ENCODE measurements around the gene CLCA1. TPM values are rescaled to one million over a fixed set of nuclear protein-coding genes. Genes with fewer than 3 reads are reported as not detected.

The CLCA1 gene
- total RNA-seq, 4 donors from 2014 or later, result not detected

DNA sequence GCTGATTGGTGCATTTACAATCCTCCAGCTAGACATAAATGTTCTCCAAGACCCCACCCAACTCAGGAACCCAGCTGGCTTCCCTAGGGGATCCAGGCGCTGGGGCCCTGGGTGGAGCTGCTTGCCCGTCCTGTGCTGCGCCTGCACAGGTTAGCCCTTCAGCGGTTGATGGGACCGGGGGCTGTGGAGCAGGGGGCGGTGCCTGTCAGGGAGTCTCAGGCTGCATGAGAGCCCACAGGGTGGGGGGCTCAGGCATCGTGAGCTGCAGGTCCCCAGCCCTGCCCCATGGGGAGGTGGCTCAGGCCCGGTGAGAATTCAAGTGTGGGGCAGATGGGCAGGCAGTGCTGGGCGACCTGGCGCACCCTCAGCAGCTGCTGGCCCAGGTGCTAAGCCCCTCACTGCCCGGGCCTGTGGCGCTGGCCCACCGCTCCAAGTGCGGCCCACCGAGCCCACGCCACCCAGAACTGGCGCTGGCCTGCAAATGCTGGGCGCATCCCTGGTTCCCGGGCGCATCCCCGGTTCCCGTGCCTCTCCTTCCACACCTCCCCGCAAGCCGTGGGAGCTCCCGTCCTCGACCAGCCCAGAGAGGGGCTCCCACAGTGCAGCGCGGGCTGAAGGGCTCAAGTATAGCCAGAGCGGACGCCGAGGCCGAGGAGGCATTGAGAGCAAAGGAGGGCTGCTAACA lies 55.1 kb downstream of the CLCA1 start:
- no peak for DNase-seq
- Histone ChIP-seq H3K36me3 (no peaks in the 10 kb centered on the region), H3K9me3 (no peaks in the 10 kb centered on the region), H3K4me3 (no peak overlapping the region), H3K4me1 (peaks cover 0 to 31% (median 0%) of the 10 kb centered on the region in 3 donors), H3K27ac (no peak overlapping the region), H3K27me3 (no peaks in the 10 kb centered on the region)
- TF ChIP-seq, protein P1, sequence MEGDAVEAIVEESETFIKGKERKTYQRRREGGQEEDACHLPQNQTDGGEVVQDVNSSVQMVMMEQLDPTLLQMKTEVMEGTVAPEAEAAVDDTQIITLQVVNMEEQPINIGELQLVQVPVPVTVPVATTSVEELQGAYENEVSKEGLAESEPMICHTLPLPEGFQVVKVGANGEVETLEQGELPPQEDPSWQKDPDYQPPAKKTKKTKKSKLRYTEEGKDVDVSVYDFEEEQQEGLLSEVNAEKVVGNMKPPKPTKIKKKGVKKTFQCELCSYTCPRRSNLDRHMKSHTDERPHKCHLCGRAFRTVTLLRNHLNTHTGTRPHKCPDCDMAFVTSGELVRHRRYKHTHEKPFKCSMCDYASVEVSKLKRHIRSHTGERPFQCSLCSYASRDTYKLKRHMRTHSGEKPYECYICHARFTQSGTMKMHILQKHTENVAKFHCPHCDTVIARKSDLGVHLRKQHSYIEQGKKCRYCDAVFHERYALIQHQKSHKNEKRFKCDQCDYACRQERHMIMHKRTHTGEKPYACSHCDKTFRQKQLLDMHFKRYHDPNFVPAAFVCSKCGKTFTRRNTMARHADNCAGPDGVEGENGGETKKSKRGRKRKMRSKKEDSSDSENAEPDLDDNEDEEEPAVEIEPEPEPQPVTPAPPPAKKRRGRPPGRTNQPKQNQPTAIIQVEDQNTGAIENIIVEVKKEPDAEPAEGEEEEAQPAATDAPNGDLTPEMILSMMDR (IDR thresholded peaks at IDR 0.05), result no peak
- TF ChIP-seq POLR2A (IDR thresholded peaks at IDR 0.05), result no peak
- intact Hi-C loops (cut with DNase I), result no loop called here
- WGBS, 2 donors, result 92 to 93% methylated on average over 5 to 19 of the region's 32 CpGs

DNA sequence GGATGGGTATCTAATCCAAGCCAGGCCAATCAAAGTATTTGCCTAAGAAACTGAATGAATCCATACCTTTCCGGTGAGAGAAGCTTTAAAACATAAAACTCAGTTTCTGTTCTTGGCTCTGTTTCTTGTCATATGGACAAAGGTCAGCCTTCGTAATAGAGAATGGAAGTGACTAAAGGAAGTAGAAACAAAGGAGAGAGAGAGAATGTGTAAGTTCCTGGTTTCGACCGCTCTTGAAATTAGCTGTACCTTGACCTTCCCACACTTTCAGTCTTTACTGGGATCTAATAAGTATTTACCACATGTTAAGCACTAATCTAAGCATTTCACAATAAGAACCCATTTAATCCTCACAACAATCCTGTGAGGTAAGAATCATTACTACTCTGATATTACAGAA lies 58.6 kb downstream of the CLCA1 start:
- no peaks in the 10 kb centered on the region for H3K36me3 ChIP-seq
- no peak overlapping the region for H3K4me3 ChIP-seq
- peaks cover 0 to 42% (median 0%) of the 10 kb centered on the region in 3 donors for H3K4me1 ChIP-seq
- DNase-seq, result no peak
- no peak for TF ChIP-seq POLR2A (IDR thresholded peaks at IDR 0.05)
- TF ChIP-seq, protein P1 (IDR thresholded peaks at IDR 0.05), result no peak
- H3K9me3 ChIP-seq, result no peaks in the 10 kb centered on the region
- WGBS, 2 donors, result 55 to 60% methylated on average over 4 of the region's 4 CpGs
- H3K27me3 ChIP-seq, result no peaks in the 10 kb centered on the region
- H3K27ac ChIP-seq, result peak overlapping the region; percentile 34 to 80 (median 67)
- intact Hi-C loops (cut with DNase I), result no loop called here

- peak overlapping the region in 3 of 4 donors; percentile 15 to 63 (median 43) for H3K27ac ChIP-seq
- peaks cover 0 to 42% (median 0%) of the 10 kb centered on the region in 3 donors for H3K4me1 ChIP-seq
- no peaks in the 10 kb centered on the region for H3K36me3 ChIP-seq
- WGBS, 2 donors, result 31 to 52% methylated on average over 3 of the region's 3 CpGs
- no peaks in the 10 kb centered on the region for H3K27me3 ChIP-seq
- DNase-seq, result no peak
- intact Hi-C loops (cut with DNase I), result no loop called here
- H3K4me3 ChIP-seq, result no peak overlapping the region
- H3K9me3 ChIP-seq, result no peaks in the 10 kb centered on the region
- TF ChIP-seq, protein P1 (IDR thresholded peaks at IDR 0.05), result no peak
- no peak for TF ChIP-seq POLR2A (IDR thresholded peaks at IDR 0.05)
Observed at GRCh38 chr1:86530211-86530845, 61.6 kb downstream of the CLCA1 start.

DNA sequence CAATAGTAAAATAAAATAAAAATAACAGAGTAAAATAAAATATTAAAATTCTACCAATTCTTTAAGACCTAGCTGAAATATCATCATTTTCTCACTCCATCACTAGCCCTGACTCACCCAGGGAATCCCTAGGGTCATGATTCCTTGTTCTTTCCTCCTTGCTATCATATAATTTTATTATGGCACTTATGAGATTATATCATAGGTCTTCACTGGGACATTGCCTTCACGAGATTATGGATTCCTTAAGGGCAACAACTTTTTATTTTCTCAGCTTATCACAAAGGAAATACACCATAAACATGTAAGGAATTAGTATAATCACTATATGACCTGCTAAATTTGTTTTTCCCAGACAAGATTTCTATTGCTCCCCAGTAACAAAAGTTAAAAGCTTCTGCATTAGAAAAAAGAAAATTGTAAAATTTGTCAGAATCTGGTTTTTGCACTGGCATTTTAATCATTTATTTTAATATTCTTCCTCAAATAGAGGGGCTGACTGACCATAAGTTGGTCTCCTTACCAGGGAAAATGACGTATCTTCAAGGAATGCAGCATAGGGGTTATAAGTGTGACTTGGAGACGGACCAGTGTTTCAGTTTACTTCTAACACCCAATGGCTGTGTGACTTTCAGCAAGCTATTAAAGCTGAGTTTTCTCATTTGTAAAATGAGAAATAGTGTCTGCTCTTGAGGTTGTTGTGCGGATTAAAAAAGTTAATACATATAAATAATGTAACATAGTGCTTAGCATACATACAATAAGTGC lies 69.4 kb downstream of the CLCA1 start:
- H3K27me3 ChIP-seq, result no peaks in the 10 kb centered on the region
- DNase-seq, result no peak
- intact Hi-C loops (cut with DNase I), result no loop called here
- no peak overlapping the region for H3K27ac ChIP-seq
- 66 to 75% methylated on average over 4 of the region's 4 CpGs for WGBS, 2 donors
- no peak overlapping the region for H3K4me3 ChIP-seq
- H3K9me3 ChIP-seq, result no peaks in the 10 kb centered on the region
- H3K36me3 ChIP-seq, result no peaks in the 10 kb centered on the region
- peaks cover 0 to 20% (median 9%) of the 10 kb centered on the region in 3 donors for H3K4me1 ChIP-seq
- TF ChIP-seq POLR2A (IDR thresholded peaks at IDR 0.05), result no peak
- TF ChIP-seq, protein P1 (IDR thresholded peaks at IDR 0.05), result no peak

GRCh38 chr1:86538775-86539174 lies 70.0 kb downstream of the CLCA1 start:
- 74 to 92% methylated on average over 5 of the region's 5 CpGs for WGBS, 2 donors
- H3K36me3 ChIP-seq, result no peaks in the 10 kb centered on the region
- H3K27me3 ChIP-seq, result no peaks in the 10 kb centered on the region
- no peak for DNase-seq
- no peak for TF ChIP-seq POLR2A (IDR thresholded peaks at IDR 0.05)
- TF ChIP-seq, protein P1 (IDR thresholded peaks at IDR 0.05), result no peak
- intact Hi-C loops (cut with DNase I), result no loop called here
- H3K27ac ChIP-seq, result no peak overlapping the region
- H3K9me3 ChIP-seq, result no peaks in the 10 kb centered on the region
- H3K4me3 ChIP-seq, result no peak overlapping the region
- H3K4me1 ChIP-seq, result peaks cover 0 to 27% (median 13%) of the 10 kb centered on the region in 3 donors

All from esophagus squamous epithelium (tissue), 5 donors.